ENCODE data around the gene LSAMP. TPM values are rescaled to one million over a fixed set of nuclear protein-coding genes. Genes with fewer than 3 reads are reported as not detected.

Gene LSAMP
- total and polyA plus RNA-seq, 8 donors = 17.3 to 28.0 (median 26.0) TPM

DNA sequence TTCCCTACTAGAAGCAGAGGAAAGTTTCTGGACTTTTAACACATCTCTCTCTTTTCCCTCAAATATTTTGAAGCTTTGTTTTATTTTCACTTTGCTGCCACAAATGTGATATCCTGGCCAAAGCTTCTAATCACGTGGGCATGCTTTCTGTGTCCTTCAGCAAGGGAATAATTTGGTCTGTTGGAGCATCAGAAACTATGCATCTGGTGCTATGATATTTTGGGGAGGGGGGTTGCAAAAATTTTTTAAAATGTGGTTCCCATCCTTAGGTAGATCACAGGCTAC lies 567.7 kb downstream of the LSAMP start:
- intact Hi-C loops (cut with DNase I) = no loop called here
- Histone ChIP-seq H3K27ac (no peak overlapping the region), H3K36me3 (no peaks in the 10 kb centered on the region), H3K9me3 (no peaks in the 10 kb centered on the region), H3K4me1 (no peaks in the 10 kb centered on the region), H3K4me3 (no peak overlapping the region), H3K27me3 (no peaks in the 10 kb centered on the region)
- no peak for TF ChIP-seq CTCF (IDR thresholded peaks at IDR 0.05)
- DNase-seq (peak in 1 of 4 donors; percentile 32), ATAC-seq (no peak)

DNA sequence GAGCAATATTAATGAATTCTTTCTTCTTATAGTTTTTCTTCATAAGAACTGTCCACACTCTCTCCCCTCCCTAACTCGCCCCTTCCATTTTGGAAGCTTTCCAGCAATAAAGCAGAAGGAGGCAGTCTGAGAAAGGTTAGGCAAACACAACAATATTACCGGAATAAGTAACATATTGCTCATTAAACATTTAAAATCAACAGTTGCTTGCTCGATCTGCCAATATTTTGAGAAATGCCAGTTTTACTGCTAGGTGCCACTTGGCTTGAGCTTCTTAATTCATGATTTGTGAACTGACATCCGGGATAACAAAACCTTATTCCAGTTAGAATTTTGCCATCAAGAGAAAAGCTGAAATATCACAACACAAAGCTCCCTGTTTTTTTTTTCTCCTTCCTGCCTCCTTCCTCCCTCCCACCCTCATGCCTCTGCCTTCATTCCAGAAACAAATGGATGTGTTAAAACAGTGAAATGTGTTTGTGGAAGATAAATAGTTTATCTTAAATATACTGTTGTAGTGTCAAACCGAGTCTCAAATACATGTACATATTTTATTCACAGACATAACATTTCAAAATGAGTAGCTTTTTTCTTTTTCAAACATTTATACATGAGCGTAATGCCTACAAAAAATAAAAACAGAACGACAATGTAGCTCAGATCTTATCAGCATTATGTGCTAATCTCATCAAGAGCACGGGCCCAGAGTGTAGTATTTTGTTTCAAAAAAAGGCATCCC lies 568.2 kb downstream of the LSAMP start:
- H3K27me3 ChIP-seq = no peaks in the 10 kb centered on the region
- no peaks in the 10 kb centered on the region for H3K4me1 ChIP-seq
- ATAC-seq (no peak), DNase-seq (peak in 1 of 4 donors; percentile 24)
- H3K36me3 ChIP-seq = no peaks in the 10 kb centered on the region
- H3K27ac ChIP-seq = no peak overlapping the region
- no peak overlapping the region for H3K4me3 ChIP-seq
- intact Hi-C loops (cut with DNase I) = no loop called here
- TF ChIP-seq CTCF (IDR thresholded peaks at IDR 0.05) = no peak
- no peaks in the 10 kb centered on the region for H3K9me3 ChIP-seq

GRCh38 chr3:115875460-115875859 lies 569.8 kb downstream of the LSAMP start:
- no peak for TF ChIP-seq CTCF (IDR thresholded peaks at IDR 0.05)
- no peak overlapping the region for H3K4me3 ChIP-seq
- H3K9me3 ChIP-seq = no peaks in the 10 kb centered on the region
- DNase-seq (no peak), ATAC-seq (no peak)
- no peaks in the 10 kb centered on the region for H3K27me3 ChIP-seq
- no peaks in the 10 kb centered on the region for H3K36me3 ChIP-seq
- intact Hi-C loops (cut with DNase I) = no loop called here
- H3K4me1 ChIP-seq = no peaks in the 10 kb centered on the region
- no peak overlapping the region for H3K27ac ChIP-seq

DNA sequence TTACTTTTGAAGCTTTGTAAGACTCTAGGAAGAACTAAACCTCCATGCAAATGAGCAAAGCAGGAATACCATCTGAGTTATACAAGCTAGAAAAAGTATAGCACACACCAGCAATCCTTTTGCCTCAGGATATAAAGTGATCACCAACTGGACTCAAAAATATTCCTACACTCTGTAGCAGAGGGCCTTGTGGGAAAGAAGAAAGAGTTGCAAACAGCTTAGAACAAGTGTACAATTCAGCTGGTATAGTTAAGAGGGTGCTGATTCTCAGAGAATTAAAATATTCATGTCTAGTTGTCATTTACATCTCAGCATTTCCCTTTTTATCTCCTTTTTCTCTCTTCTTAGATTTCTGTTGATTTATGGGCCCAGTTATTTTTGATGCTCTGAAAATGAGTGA lies 573.6 kb downstream of the LSAMP start:
- intact Hi-C loops (cut with DNase I) = no loop called here
- Histone ChIP-seq H3K27ac (no peak overlapping the region), H3K4me3 (no peak overlapping the region), H3K4me1 (no peaks in the 10 kb centered on the region), H3K36me3 (no peaks in the 10 kb centered on the region), H3K9me3 (no peaks in the 10 kb centered on the region), H3K27me3 (no peaks in the 10 kb centered on the region)
- ATAC-seq (no peak), DNase-seq (no peak)
- no peak for TF ChIP-seq CTCF (IDR thresholded peaks at IDR 0.05)

- no peaks in the 10 kb centered on the region for H3K36me3 ChIP-seq
- no peaks in the 10 kb centered on the region for H3K27me3 ChIP-seq
- no peak for TF ChIP-seq CTCF (IDR thresholded peaks at IDR 0.05)
- ATAC-seq (no peak), DNase-seq (peak in 2 of 4 donors; percentile 50 to 59)
- no peak overlapping the region for H3K27ac ChIP-seq
- no peak overlapping the region for H3K4me3 ChIP-seq
- intact Hi-C loops (cut with DNase I) = no loop called here
- no peaks in the 10 kb centered on the region for H3K4me1 ChIP-seq
- H3K9me3 ChIP-seq = no peaks in the 10 kb centered on the region
Observed at GRCh38 chr3:115864911-115865310, 580.4 kb downstream of the LSAMP start.

Data from left lung (tissue), 10 donors.